ACC112 (cell line): Measurements from ENCODE around the gene GTF2F1.
"Not testable (repeated sequence)": the region's sequence is repeated elsewhere in the genome, so short reads cannot be mapped to it uniquely, and the experiment has no call there.

Experiments
- H2AFZ ChIP-seq: fragments of 200-600 bp; sonication (generic); one replicate; pipeline ENCODE4 v1.6.0; 2017; ENCODE audit warnings: antibody characterized with exemption, low read length; ENCODE audit not compliant: unreplicated experiment
- H3K27ac ChIP-seq: fragments of 200-600 bp; sonication (generic); 2 replicates; pipeline ENCODE4 v1.5.1; 2014; ENCODE audit warnings: low read depth, mild to moderate bottlenecking, antibody characterized with exemption, low read length, moderate library complexity
- H3K27me3 ChIP-seq: fragments of 200-600 bp; sonication (generic); 2 replicates; pipeline ENCODE4 v1.6.1; 2014; ENCODE audit warnings: mild to moderate bottlenecking, antibody characterized with exemption, low read length, moderate library complexity, mixed read lengths; ENCODE audit not compliant: insufficient read depth
- H3K36me3 ChIP-seq: fragments of 200-600 bp; sonication (generic); 2 replicates; pipeline ENCODE4 v1.6.1; 2016; ENCODE audit warnings: mild to moderate bottlenecking, antibody characterized with exemption, low read length, moderate library complexity, mixed read lengths; ENCODE audit not compliant: insufficient read depth
- H3K4me1 ChIP-seq: fragments of 200-600 bp; sonication (generic); one replicate; pipeline ENCODE4 v1.6.1; 2016; ENCODE audit warnings: low read length, mixed read lengths; ENCODE audit not compliant: insufficient read depth, unreplicated experiment, control insufficient read depth
- H3K4me3 ChIP-seq: fragments of 200-600 bp; sonication (generic); 2 replicates; pipeline ENCODE4 v1.5.1; 2014; ENCODE audit warnings: mild to moderate bottlenecking, low read depth, low read length
- H3K79me2 ChIP-seq: fragments of 200-600 bp; sonication (generic); one replicate; pipeline ENCODE4 v1.6.0; 2016; ENCODE audit warnings: low read length; ENCODE audit not compliant: control insufficient read depth, unreplicated experiment, insufficient read depth

Gene GTF2F1

DNA sequence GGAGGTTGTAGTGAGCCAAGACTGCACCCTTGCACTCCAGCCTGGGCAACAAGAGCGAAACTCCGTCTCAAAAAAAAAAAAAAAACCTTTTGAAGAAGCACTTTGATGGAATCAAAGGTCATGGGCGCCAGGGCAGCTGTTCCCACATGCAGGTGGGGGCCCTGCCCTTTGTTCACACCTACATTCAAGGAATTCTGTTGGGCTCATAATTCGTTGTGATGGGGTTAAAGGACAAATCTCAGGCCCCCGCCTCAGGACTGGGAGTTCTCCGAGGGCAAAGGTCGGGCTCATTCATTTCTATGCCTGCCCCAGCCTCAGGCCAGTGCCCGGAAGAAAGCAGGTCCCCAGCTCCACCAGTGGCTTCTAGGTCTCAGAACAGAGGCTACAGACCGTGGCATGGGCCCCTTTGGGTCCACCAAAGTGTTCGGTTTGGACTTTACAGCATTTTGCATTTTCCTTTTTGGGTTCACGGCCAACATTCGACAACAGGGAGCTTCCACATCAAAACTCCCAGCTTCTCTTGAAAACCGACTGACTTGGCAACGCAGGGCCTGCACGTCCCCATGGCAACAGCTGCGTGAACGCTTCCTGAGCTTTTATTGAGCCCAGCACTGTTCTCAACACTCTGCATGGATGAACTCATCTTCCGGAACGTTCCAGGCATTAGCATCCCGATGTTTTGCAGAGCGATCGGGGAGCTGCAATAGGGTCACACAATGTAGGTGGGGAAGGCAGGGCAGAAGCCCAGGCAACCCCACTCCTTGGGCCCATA, 10.1 kb upstream of the GTF2F1 start:
- no peaks in the 10 kb centered on the region for H3K79me2 ChIP-seq
- H2AFZ ChIP-seq = no peak overlapping the region
- no peaks in the 10 kb centered on the region for H3K36me3 ChIP-seq
- H3K4me1 ChIP-seq = no peaks in the 10 kb centered on the region
- no peak overlapping the region for H3K27ac ChIP-seq
- H3K27me3 ChIP-seq = no peaks in the 10 kb centered on the region
- H3K4me3 ChIP-seq = no peak overlapping the region

DNA sequence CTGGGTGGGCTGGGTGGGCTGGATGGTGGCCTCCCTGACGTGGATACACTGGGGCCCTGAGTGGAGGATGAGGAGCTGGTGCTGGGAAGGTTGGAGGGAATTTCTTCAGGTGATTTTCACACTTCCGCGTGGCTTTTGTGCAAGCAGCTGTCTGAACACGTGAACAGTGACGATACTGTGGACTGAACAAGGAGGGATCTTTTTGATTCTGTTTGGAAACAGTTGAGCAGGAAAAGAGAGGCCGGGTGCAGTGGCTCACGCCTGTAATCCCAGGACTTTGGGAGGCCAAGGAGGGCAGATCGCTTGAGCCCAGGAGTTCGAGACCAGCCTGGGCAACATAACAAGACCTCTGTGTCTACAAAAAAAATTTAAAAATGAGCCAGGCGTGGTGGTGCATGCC, 9.1 kb upstream of the GTF2F1 start:
- Histone ChIP-seq H3K79me2 (no peaks in the 10 kb centered on the region), H3K4me1 (no peaks in the 10 kb centered on the region), H2AFZ (no peak overlapping the region), H3K4me3 (no peak overlapping the region), H3K36me3 (no peaks in the 10 kb centered on the region), H3K27ac (no peak overlapping the region), H3K27me3 (no peaks in the 10 kb centered on the region)

DNA sequence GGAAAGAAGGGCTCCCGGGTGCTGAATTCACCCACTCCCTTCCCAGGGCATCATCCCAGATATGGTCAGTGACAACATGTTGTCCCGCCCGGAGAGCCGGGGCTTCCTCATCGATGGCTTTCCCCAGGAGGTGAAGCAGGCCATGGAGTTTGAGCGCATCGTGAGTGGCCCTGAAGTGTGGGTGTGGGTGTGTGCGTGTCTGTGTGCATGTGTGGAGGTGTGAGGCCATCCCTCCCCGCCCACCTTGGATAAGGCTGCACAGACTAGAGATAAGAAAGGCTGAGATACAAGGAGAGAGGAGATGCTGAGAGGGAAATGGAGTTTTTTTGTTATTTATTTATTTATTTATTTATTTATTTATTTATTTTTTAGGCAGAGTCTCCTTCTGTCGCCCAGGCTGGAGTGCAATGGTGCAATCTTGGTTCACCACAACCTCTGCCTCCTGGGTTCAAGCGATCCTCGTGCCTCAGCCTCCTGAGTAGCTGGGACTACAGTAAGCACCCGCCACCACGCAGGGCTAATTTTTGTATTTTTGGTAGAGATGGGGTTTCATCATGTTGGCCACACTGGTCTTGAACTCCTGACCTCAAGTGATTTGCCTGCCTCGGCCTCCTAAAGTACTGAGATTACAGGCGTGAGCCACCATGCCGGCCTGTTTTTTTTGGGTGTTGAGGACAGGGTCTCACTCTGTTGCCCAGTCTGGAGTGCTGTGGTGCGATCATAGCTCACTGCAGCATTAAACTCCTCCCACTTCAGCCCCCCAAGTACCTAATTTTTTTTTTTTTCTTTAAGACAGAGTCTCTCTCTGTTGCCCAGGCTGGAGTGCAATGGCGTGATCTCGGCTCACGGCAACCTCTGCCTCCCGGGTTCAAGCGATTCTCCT, 7.3 kb upstream of the GTF2F1 start:
- H3K79me2 ChIP-seq, H3K36me3 ChIP-seq, H3K27ac ChIP-seq, H3K4me3 ChIP-seq, H2AFZ ChIP-seq, H3K4me1 ChIP-seq, H3K27me3 ChIP-seq: not testable (repeated sequence)

DNA sequence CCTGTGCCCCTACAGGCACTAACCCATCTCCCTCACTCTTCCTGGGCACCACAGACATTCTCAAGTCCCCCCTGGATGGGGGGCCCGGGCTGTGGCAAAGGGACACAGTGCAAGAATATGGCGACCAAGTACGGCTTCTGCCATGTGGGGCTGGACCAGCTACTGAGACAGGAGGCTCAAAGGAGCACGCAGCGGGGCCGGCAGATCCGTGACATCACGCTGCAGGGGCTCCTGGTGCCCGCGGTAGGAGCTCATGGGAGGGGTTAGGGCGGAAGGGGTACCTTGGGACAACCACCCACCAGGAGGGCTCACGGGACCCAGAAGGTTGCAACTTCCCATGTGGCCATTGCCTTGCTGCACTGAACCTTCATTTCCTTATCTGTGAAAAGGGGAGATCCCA, 3.3 kb upstream of the GTF2F1 start:
- peaks cover 16% of the 10 kb centered on the region for H3K79me2 ChIP-seq
- H2AFZ ChIP-seq = no peak overlapping the region
- H3K27ac ChIP-seq = no peak overlapping the region
- peaks cover 8% of the 10 kb centered on the region for H3K4me1 ChIP-seq
- H3K4me3 ChIP-seq = no peak overlapping the region
- no peaks in the 10 kb centered on the region for H3K27me3 ChIP-seq
- no peaks in the 10 kb centered on the region for H3K36me3 ChIP-seq

DNA sequence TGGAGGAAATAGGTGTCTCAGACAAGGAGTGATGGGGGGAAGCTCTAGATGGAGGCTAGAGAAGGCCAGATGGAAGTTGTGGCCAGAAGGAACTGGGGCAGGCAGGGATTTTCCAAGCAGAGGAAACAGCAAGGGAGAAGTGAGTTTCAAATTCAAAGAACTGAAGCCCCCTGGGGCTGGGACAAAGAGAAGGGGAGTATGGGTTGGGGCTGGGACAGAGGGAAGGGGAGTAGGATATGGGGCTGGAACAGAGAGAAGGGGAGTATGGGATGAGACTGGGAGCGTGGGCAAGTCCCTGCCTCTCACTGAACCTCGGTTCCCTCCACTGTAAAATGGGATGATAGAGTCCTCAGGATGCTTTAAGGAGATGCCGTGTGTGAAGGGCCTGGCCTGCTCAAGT, 1.9 kb upstream of the GTF2F1 start:
- no peak overlapping the region for H3K27ac ChIP-seq
- no peak overlapping the region for H2AFZ ChIP-seq
- H3K4me1 ChIP-seq = peaks cover 8% of the 10 kb centered on the region
- no peaks in the 10 kb centered on the region for H3K27me3 ChIP-seq
- peaks cover 20% of the 10 kb centered on the region for H3K79me2 ChIP-seq
- 0 out of 2 replicates have a peak, but pooled peaks cover 3% of the 10 kb centered on the region for H3K36me3 ChIP-seq
- H3K4me3 ChIP-seq = no peak overlapping the region

DNA sequence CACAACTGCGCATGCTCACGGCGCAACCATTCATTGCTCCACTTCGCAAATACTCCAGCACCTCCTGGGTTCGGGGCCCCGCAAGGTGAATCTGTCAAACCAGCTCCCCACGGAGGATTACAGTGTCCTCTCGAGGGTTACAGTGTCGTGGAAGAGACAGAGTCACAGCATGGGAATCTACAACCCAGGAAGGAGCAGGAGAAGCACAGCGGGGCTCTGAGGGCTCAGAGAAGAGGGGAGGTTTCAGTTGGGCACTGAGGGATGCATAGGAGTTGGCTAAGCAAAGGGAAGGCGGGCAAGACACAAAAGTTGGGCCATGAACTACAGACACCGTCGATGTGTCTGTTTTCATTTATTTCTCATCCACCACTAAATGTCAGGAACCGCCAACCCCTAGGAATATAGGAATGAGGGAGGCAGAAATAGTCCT, 1.0 kb upstream of the GTF2F1 start:
- H3K36me3 ChIP-seq = 0 out of 2 replicates have a peak, but pooled peaks cover 3% of the 10 kb centered on the region
- H3K27ac ChIP-seq = peak overlapping the region; percentile 97
- peak overlapping the region; percentile 99 for H2AFZ ChIP-seq
- peaks cover 8% of the 10 kb centered on the region for H3K4me1 ChIP-seq
- H3K79me2 ChIP-seq = peaks cover 20% of the 10 kb centered on the region
- H3K27me3 ChIP-seq = no peaks in the 10 kb centered on the region
- H3K4me3 ChIP-seq = peak overlapping the region; percentile 99

DNA sequence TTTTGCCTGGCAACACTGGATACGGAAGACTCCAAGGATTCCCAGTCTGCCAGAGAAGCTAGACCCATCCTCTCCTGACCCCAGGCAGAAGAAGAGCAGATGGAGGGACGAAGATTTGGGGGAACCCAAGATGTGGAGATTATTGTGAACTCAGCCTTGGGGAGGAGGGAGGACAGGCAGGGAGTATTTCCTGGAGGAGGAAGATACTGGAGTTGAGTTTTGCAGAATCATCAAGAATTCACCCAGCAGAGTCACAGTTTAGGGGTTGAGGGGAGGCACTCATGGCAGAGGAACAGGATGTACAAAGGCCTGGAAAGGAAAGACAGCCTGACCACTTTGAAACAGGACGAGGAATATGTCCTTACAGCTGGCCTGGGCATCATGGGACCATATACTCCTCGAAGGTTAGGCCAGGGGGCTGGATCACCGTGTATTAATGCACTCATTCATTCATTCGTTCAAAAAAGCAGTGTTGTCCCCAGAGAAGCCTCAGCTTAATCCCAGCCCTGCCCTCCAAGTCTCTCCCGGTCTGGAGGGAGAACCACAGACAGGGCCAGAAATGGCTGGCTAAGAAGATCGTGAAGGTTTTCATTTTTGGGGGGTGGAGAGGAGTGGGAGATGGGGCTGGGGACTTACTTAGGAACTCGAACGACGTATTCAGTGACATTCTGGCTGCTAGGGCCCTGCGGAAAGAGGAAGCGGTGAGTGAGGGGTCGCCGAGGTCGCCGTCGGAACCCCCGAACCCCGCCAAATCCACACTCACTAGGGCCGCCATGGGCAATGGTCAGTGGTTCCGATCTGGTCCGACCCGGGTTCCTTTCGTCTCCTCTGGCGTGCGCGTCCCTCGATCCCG, 517 bp downstream of the GTF2F1 start:
- H2AFZ ChIP-seq = peak overlapping the region; percentile 99

DNA sequence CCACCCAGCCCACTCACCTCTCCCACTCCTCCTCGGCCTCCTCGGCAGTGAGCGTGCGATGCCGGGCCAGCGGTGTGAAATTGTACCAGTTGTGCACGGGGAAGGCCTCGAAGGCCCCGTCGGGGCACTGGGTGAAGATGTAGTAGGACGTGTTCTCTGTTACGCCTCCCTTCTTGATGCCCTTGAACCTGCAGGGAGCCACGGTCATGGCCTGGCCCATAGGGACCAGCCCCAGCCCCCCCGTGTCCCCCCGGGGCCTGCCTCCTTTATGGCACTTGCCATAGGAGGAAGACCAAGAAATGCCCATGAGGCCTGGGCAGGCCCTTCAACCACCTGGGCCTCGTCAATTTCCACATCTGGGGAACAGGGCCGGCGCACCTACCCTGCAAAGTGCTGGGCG, 5.6 kb downstream of the GTF2F1 start:
- peaks cover 8% of the 10 kb centered on the region for H3K4me1 ChIP-seq
- H3K79me2 ChIP-seq = peaks cover 14% of the 10 kb centered on the region
- no peak overlapping the region for H3K27ac ChIP-seq
- no peaks in the 10 kb centered on the region for H3K27me3 ChIP-seq
- no peak overlapping the region for H2AFZ ChIP-seq
- no peak overlapping the region for H3K4me3 ChIP-seq
- 0 out of 2 replicates have a peak, but pooled peaks cover 6% of the 10 kb centered on the region for H3K36me3 ChIP-seq

More for the DNA sequence above, 517 bp downstream of the GTF2F1 start:
- Histone ChIP-seq H3K4me1 (peaks cover 8% of the 10 kb centered on the region), H3K79me2 (peaks cover 20% of the 10 kb centered on the region), H3K4me3 (peak overlapping the region; percentile 99), H3K27ac (peak overlapping the region; percentile 97), H3K27me3 (no peaks in the 10 kb centered on the region), H3K36me3 (0 out of 2 replicates have a peak, but pooled peaks cover 6% of the 10 kb centered on the region)

DNA sequence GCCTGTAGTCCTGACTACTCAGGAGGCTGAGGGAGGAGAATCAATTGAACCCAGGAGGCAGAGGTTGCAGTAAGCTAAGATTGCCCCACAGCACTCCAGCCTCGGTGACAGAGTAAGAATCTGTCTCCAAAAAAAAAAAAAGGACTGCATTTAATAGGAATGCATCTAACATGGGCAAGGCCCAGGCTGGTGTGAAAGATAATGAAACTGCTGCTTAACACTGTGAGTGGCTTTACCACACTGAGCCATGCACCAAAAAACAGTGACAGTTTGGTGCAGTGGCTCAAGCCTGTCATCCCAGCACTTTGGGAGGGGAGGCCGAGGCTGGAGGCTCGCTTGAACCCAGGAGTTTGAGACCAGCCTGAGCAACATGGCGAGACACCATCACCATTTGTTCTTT, 8.6 kb downstream of the GTF2F1 start:
- Histone ChIP-seq H3K4me3 (no peak overlapping the region), H3K36me3 (0 out of 2 replicates have a peak, but pooled peaks cover 11% of the 10 kb centered on the region), H3K79me2 (no peaks in the 10 kb centered on the region), H3K27ac (no peak overlapping the region), H2AFZ (no peak overlapping the region), H3K27me3 (no peaks in the 10 kb centered on the region), H3K4me1 (no peaks in the 10 kb centered on the region)

DNA sequence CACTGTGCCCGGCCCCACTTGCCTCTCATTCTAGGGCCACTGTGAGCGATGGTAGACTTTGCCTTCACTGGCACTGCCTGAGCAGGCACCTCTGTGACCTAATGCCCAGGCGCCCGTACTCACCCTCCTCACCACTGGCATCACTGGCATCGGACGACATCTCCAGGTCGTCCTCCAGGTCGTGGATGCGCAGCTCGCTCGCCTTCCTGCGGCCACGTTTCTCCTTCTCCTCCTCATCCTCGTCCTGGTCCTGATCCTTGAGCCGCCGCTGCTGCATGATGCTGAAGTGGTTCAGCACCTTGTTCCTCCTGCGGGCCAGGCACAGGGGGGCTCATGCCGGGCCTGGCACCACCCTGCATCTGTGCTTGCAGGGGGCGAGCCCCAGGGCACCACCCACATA, 9.8 kb downstream of the GTF2F1 start:
- Histone ChIP-seq H3K4me1 (no peaks in the 10 kb centered on the region), H3K27me3 (no peaks in the 10 kb centered on the region), H3K79me2 (no peaks in the 10 kb centered on the region), H2AFZ (no peak overlapping the region), H3K36me3 (0 out of 2 replicates have a peak, but pooled peaks cover 10% of the 10 kb centered on the region), H3K4me3 (no peak overlapping the region), H3K27ac (no peak overlapping the region)
